Activated CD8-positive, alpha-beta T cell treated with anti-CD3 and anti-CD28 coated beads for 36 hours (primary cell): Measurements from ENCODE around the gene DCST2. TPM values are rescaled to one million over a fixed set of nuclear protein-coding genes. Genes with fewer than 3 reads are reported as not detected.
"Not testable (repeated sequence)": the region's sequence is repeated elsewhere in the genome, so short reads cannot be mapped to it uniquely, and the experiment has no call there.

Source experiments
- ATAC-seq: fragments of 200-7000 bp; cut with Tn5 transposase; one replicate; pipeline ENCODE4 v1.10.0; 2021; ENCODE audit warnings: mild to moderate bottlenecking, moderate library complexity
- CTCF ChIA-PET: fragments of 350-600 bp; sonication (Branson Sonifier 250); formaldehyde crosslinking; loops from one replicate; lab custom pipeline; 2021; ENCODE audit warnings: antibody characterized with exemption; lab: Charles Lee
- POLR2A ChIA-PET: fragments of 350-600 bp; sonication (Branson Sonifier 250); formaldehyde crosslinking; loops from one replicate; lab custom pipeline; 2021; ENCODE audit warnings: antibody characterized with exemption; lab: Charles Lee
- DNase-seq: peaks from one replicate; pipeline ENCODE4 v3.0.0-alpha.2; 2020
- H3K27ac Mint-ChIP-seq: one replicate; pipeline ENCODE4 v1.8.0; 2021; ENCODE audit warnings: mild to moderate bottlenecking, mixed read lengths
- H3K27me3 Mint-ChIP-seq: one replicate; pipeline ENCODE4 v1.8.0; 2021; ENCODE audit warnings: mixed read lengths
- H3K36me3 Mint-ChIP-seq: one replicate; pipeline ENCODE4 v1.8.0; 2021; ENCODE audit warnings: low read depth, mixed read lengths
- H3K4me1 Mint-ChIP-seq: one replicate; pipeline ENCODE4 v1.8.0; 2021; ENCODE audit warnings: low read depth, mixed read lengths
- H3K4me3 Mint-ChIP-seq: one replicate; pipeline ENCODE4 v1.8.0; 2021; ENCODE audit warnings: mild to moderate bottlenecking, moderate library complexity, mixed read lengths
- H3K9me3 Mint-ChIP-seq: one replicate; pipeline ENCODE4 v1.8.0; 2021; ENCODE audit warnings: mixed read lengths
- intact Hi-C: fragments of 100-400 bp; cut with micrococcal nuclease; formaldehyde crosslinking; loops from one replicate; pipeline ENCODE4 v1.10.0; 2022
- total RNA-seq, 2 experiments: library from RNA; stranded (reverse); gene quantifications; one replicate each; pipeline ENCODE4 v1.2.3, GENCODE V29; 2021
- TF ChIP-seq, protein P1 (sequence below): fragments of 200-600 bp; IDR thresholded peaks from one replicate; pipeline ENCODE4 v1.8.0; 2022; ENCODE audit warnings: antibody characterized with exemption, mild to moderate bottlenecking

Gene DCST2
- total RNA-seq, 2 experiments from 2014 or later = 0.20 to 0.36 TPM

DNA sequence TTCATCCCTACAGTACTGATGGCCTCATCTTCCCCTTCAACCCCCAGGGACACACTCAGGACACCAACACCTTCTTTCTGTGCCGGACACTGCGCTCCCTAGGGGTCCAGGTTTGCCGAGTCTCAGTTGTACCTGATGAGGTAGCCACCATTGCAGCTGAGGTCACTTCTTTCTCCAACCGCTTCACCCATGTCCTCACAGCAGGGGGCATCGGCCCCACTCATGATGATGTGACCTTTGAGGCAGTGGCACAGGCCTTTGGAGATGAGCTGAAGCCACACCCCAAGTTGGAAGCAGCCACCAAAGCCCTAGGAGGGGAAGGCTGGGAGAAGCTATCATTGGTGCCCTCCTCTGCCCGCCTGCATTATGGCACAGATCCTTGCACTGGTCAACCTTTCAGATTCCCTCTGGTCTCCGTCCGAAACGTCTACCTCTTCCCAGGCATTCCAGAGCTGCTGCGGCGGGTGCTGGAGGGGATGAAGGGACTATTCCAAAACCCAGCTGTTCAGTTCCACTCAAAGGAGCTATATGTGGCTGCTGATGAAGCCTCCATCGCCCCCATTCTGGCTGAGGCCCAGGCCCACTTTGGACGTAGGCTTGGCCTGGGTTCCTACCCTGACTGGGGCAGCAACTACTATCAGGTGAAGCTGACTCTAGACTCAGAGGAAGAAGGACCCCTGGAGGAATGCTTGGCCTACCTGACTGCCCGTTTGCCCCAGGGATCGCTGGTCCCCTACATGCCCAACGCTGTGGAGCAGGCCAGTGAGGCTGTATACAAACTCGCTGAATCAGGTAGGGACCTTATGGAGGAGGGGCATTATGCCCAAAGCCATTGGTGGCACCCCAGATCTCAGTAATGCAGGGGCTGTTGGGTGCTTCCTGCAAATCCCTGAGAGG lies 45.3 kb downstream of the DCST2 start:
- Mint-ChIP-seq H3K4me1 (peaks cover 19% of the 10 kb centered on the region), H3K27me3 (no peaks in the 10 kb centered on the region), H3K27ac (no peak overlapping the region), H3K9me3 (no peaks in the 10 kb centered on the region), H3K36me3 (peaks cover 25% of the 10 kb centered on the region), H3K4me3 (no peak overlapping the region)
- TF ChIP-seq, protein P1, sequence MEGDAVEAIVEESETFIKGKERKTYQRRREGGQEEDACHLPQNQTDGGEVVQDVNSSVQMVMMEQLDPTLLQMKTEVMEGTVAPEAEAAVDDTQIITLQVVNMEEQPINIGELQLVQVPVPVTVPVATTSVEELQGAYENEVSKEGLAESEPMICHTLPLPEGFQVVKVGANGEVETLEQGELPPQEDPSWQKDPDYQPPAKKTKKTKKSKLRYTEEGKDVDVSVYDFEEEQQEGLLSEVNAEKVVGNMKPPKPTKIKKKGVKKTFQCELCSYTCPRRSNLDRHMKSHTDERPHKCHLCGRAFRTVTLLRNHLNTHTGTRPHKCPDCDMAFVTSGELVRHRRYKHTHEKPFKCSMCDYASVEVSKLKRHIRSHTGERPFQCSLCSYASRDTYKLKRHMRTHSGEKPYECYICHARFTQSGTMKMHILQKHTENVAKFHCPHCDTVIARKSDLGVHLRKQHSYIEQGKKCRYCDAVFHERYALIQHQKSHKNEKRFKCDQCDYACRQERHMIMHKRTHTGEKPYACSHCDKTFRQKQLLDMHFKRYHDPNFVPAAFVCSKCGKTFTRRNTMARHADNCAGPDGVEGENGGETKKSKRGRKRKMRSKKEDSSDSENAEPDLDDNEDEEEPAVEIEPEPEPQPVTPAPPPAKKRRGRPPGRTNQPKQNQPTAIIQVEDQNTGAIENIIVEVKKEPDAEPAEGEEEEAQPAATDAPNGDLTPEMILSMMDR = no peak
- ChIA-PET CTCF (interaction anchor here (1.2 to 13.2 kb wide), 6 partner anchors 10 to 73 kb away, joined by 3 to 108 read pairs (median 6); partner anchors contain the start of gene PYGO2), POLR2A (interaction anchor here (0.7 to 2.3 kb wide), 5 partner anchors 8 to 60 kb away, joined by 3 to 9 read pairs (median 4); partner anchors contain the start of gene CKS1B)
- intact Hi-C loops = no loop called here
- no peak for DNase-seq
- ATAC-seq = no peak

DNA sequence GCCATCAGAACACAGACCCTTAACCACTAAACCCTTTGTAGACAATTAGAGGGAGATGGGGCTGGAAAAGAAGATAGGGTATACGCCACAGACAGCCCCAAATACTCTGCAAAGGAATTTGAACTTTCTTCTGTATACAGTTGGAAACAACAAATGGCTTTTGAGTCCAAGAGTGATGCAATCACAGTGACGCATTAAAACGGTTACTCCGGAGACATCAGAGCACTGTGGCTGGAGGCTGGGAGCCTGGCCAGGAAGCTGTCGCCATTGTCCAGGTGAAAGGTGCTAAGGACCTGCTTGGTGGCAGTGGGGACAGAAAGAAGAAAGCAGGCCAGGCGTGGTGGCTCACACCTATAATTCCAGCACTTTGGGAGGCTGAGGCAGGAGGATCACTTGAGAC lies 46.3 kb downstream of the DCST2 start:
- intact Hi-C loops = no loop called here
- Mint-ChIP-seq H3K27ac (no peak overlapping the region), H3K4me3 (no peak overlapping the region), H3K36me3 (peaks cover 27% of the 10 kb centered on the region), H3K9me3 (no peaks in the 10 kb centered on the region), H3K27me3 (no peaks in the 10 kb centered on the region), H3K4me1 (peaks cover 19% of the 10 kb centered on the region)
- ChIA-PET CTCF (interaction anchor here (1.2 to 13.2 kb wide), 6 partner anchors 11 to 74 kb away, joined by 3 to 108 read pairs (median 6); partner anchors contain the start of gene PYGO2), POLR2A (interaction anchor here (0.7 to 2.3 kb wide), 5 partner anchors 8 to 61 kb away, joined by 3 to 9 read pairs (median 4); partner anchors contain the start of gene CKS1B)
- DNase-seq (no peak), ATAC-seq (no peak)
- TF ChIP-seq, protein P1 = no peak

DNA sequence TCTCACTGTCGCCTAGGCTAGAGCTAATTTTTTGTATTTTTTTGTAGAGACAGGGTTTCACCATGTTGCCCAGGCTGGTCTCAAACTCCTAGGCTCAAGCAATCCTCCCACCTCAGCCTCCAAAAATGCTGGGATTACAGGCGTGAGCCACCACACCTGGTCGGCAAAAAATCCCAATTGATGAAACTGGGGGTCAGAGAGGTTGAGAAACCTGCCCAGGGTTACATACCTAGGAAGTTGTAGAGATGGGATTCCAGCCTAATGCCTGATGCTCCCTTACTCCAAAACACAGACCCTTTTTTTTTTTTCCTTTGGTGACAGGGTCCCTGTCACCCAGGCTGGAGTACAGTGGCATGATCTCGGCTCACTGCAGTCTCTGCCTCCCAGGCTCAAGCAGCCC lies 46.8 kb downstream of the DCST2 start:
- H3K27me3 Mint-ChIP-seq, DNase-seq, H3K27ac Mint-ChIP-seq, ATAC-seq, H3K9me3 Mint-ChIP-seq, intact Hi-C loops, H3K4me3 Mint-ChIP-seq: not testable (repeated sequence)
- Mint-ChIP-seq H3K4me1 (peaks cover 19% of the 10 kb centered on the region), H3K36me3 (peaks cover 28% of the 10 kb centered on the region)
- ChIA-PET POLR2A (interaction anchor here (2.0 to 2.3 kb wide), 2 partner anchors 12 to 13 kb away, joined by 8 to 9 read pairs; partner anchors contain the start of gene CKS1B), CTCF (interaction anchor here (2.1 to 13.2 kb wide), 3 partner anchors 11 to 30 kb away, joined by 7 to 108 read pairs (median 16); partner anchors contain the start of gene PYGO2)

DNA sequence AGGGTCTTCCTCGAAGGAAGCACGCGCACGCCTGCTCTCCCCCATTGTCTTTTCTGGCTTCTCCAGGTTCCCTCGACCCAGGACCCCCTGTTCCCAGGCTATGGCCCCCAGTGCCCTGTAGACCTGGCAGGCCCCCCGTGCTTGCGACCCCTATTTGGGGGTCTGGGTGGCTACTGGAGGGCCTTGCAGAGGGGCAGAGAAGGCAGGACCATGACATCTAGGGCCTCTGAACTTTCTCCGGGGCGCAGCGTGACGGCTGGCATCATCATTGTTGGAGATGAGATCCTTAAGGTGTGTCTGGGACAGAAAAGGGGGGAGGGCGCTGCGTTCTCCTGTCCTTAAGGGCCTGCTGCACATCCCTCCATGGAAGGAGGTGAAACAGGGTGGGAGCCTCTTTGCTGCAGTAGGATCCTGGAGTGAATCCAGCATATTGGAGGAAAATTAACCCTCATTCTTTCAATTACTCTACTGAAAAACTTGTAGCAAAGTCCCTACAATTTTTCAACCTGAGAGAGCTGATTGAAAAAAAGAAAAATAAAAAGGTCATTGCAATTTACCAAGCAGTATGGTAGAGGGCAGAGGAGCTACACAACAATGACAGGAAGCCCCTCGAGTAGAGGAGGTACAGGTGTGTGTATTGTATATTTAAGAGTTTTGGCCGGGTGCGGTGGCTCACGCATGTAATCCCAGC lies 49.7 kb downstream of the DCST2 start:
- H3K27me3 Mint-ChIP-seq = no peaks in the 10 kb centered on the region
- TF ChIP-seq, protein P1 = no peak
- CTCF ChIA-PET = interaction anchor here (0.6 to 13.2 kb wide), 18 partner anchors 8 to 424 kb away, joined by 3 to 108 read pairs (median 6); partner anchors contain the start of genes ADAM15, LENEP and PYGO2
- H3K9me3 Mint-ChIP-seq = no peaks in the 10 kb centered on the region
- H3K27ac Mint-ChIP-seq = no peak overlapping the region
- peaks cover 18% of the 10 kb centered on the region for H3K4me1 Mint-ChIP-seq
- no peak for ATAC-seq
- intact Hi-C loops = no loop called here
- POLR2A ChIA-PET = interaction anchor here (0.6 to 4.8 kb wide), 15 partner anchors 11 to 563 kb away, joined by 3 to 85 read pairs (median 5); partner anchors contain the start of genes CKS1B, LENEP, PBXIP1 and PMVK
- no peak overlapping the region for H3K4me3 Mint-ChIP-seq
- peaks cover 33% of the 10 kb centered on the region for H3K36me3 Mint-ChIP-seq
- DNase-seq = no peak
